HepG2 (cell line): ENCODE measurements around the gene CEP55. TPM values are rescaled to one million over a fixed set of nuclear protein-coding genes. Genes with fewer than 3 reads are reported as not detected.

Experiments used
- GATAD1 ChIP-seq: IDR thresholded peaks from 2 replicates; pipeline ENCODE4 v1.6.1; 2016; ENCODE audit warnings: missing genetic modification reagents, missing compliant biosample characterization
- KDM1A ChIP-seq: IDR thresholded peaks from 2 replicates; pipeline ENCODE4 v1.6.1; 2016; ENCODE audit warnings: missing compliant biosample characterization
- KLF12 ChIP-seq: sonication (generic); formaldehyde crosslinking; IDR thresholded peaks from 2 replicates; pipeline ENCODE4 v1.4.0; 2020; ENCODE audit warnings: missing genetic modification reagents, borderline replicate concordance
- LCORL ChIP-seq, 2 experiments: fragments of 450-650 bp in 1 of 2; sonication (generic) in 1 of 2; formaldehyde crosslinking in 1 of 2; IDR thresholded peaks; 2 replicates each; pipeline versions ENCODE4 v1.5.0 to v1.6.1; 2017 to 2020; ENCODE audit warnings: antibody characterized with exemption in 1 of 2, missing genetic modification reagents in 1 of 2
- PHF8 ChIP-seq: sonication (generic); formaldehyde crosslinking; IDR thresholded peaks from 2 replicates; pipeline ENCODE4 v1.5.0; 2020; ENCODE audit warnings: missing genetic modification reagents
- RFX5 ChIP-seq: IDR thresholded peaks from 2 replicates; pipeline ENCODE4 v1.6.1; 2011; ENCODE audit warnings: low read depth, low read length, improper control_type of control experiment
- TARDBP ChIP-seq: sonication (generic); formaldehyde crosslinking; IDR thresholded peaks from 2 replicates; pipeline ENCODE4 v1.8.0; 2022; ENCODE audit warnings: mild to moderate bottlenecking, missing genetic modification reagents
- TMF1 ChIP-seq: sonication (generic); formaldehyde crosslinking; IDR thresholded peaks from 2 replicates; pipeline ENCODE4 v1.8.1; 2022; ENCODE audit warnings: low read depth, missing genetic modification reagents
- TSC22D2 ChIP-seq: sonication (generic); formaldehyde crosslinking; IDR thresholded peaks from 2 replicates; pipeline ENCODE4 v1.5.1; 2020; ENCODE audit warnings: missing genetic modification reagents, mild to moderate bottlenecking, borderline replicate concordance
- ZBTB3 ChIP-seq: sonication (generic); formaldehyde crosslinking; IDR thresholded peaks from 2 replicates; pipeline ENCODE4 v1.4.0; 2020; ENCODE audit warnings: low read depth, mild to moderate bottlenecking, moderate library complexity, missing genetic modification reagents, borderline replicate concordance
- ZFAT ChIP-seq: sonication (generic); formaldehyde crosslinking; conservative IDR thresholded peaks from 2 replicates; pipeline ENCODE4 v1.8.1; 2023; ENCODE audit warnings: missing genetic modification reagents, inconsistent platforms
- ZMYM2 ChIP-seq: sonication (generic); formaldehyde crosslinking; IDR thresholded peaks from 2 replicates; pipeline ENCODE4 v1.8.0; 2022; ENCODE audit warnings: mild to moderate bottlenecking, missing genetic modification reagents
- ZNF331 ChIP-seq: sonication (generic); formaldehyde crosslinking; IDR thresholded peaks from 2 replicates; pipeline ENCODE4 v1.4.0; 2020; ENCODE audit warnings: missing genetic modification reagents
- ZNF776 ChIP-seq: sonication (generic); formaldehyde crosslinking; IDR thresholded peaks from 2 replicates; pipeline ENCODE4 v1.4.0; 2020; ENCODE audit warnings: mild to moderate bottlenecking, missing genetic modification reagents
- ZNF891 ChIP-seq: sonication (generic); formaldehyde crosslinking; IDR thresholded peaks from 2 replicates; pipeline ENCODE4 v1.5.0; 2020; ENCODE audit warnings: mild to moderate bottlenecking, missing genetic modification reagents
- polyA plus RNA-seq, 8 experiments: library from polyadenylated mRNA; depleted of rRNA in 3 of 8; stranded (reverse) in 7 of 8; unstranded in 1 of 8; fragments of >200 nt; fragmentation: Illumina TruSeq in 4 of 8; extraction: Trizol in 4 of 8; gene quantifications; 2 replicates each; pipeline versions ENCODE4 v1.2.1 to v1.2.3, GENCODE V29; 2011 to 2016; ENCODE audit warnings: low read depth in 4 of 8, missing spikeins in 1 of 8, mixed read lengths in 1 of 8; ENCODE audit not compliant: insufficient read depth in 1 of 8
- total RNA-seq, 5 experiments: library from RNA; depleted of rRNA; stranded (reverse); fragments of >200 nt; fragmentation: Illumina TruSeq; extraction: Trizol; gene quantifications; 2 replicates each; pipeline ENCODE4 v1.2.3, GENCODE V29; 2016; ENCODE audit warnings: low read depth in 1 of 5
- TF ChIP-seq, protein P1 (sequence below): IDR thresholded peaks from 2 replicates; pipeline ENCODE4 v1.6.1; 2016; ENCODE audit warnings: low read depth, borderline replicate concordance
- TF ChIP-seq, protein P2 (sequence below): sonication (generic); formaldehyde crosslinking; IDR thresholded peaks from 2 replicates; pipeline ENCODE4 v1.8.0; 2022; ENCODE audit warnings: mild to moderate bottlenecking, missing genetic modification reagents, moderate library complexity
- TF ChIP-seq, protein P3 (sequence below): sonication (generic); formaldehyde crosslinking; IDR thresholded peaks from 2 replicates; pipeline ENCODE4 v1.4.0; 2020; ENCODE audit warnings: mild to moderate bottlenecking, missing genetic modification reagents
- TF ChIP-seq, protein P4 (sequence below): sonication (generic); formaldehyde crosslinking; IDR thresholded peaks from 2 replicates; pipeline ENCODE4 v1.9.0; 2021; ENCODE audit warnings: missing genetic modification reagents, mild to moderate bottlenecking, borderline replicate concordance
- TF ChIP-seq, protein P5 (sequence below): sonication (generic); formaldehyde crosslinking; IDR thresholded peaks from 2 replicates; pipeline ENCODE4 v1.4.0; 2020; ENCODE audit warnings: mild to moderate bottlenecking, missing genetic modification reagents
- TF ChIP-seq, protein P6 (sequence below): IDR thresholded peaks from 2 replicates; pipeline ENCODE4 v1.4.0; 2020; ENCODE audit warnings: mild to moderate bottlenecking, missing genetic modification reagents

The CEP55 gene
- total and polyA plus RNA-seq, 2 of the 13 experiments (the other 11 are each of a cell fraction or from before 2014, with no cell fraction given): 6.5 to 17.1 TPM

DNA sequence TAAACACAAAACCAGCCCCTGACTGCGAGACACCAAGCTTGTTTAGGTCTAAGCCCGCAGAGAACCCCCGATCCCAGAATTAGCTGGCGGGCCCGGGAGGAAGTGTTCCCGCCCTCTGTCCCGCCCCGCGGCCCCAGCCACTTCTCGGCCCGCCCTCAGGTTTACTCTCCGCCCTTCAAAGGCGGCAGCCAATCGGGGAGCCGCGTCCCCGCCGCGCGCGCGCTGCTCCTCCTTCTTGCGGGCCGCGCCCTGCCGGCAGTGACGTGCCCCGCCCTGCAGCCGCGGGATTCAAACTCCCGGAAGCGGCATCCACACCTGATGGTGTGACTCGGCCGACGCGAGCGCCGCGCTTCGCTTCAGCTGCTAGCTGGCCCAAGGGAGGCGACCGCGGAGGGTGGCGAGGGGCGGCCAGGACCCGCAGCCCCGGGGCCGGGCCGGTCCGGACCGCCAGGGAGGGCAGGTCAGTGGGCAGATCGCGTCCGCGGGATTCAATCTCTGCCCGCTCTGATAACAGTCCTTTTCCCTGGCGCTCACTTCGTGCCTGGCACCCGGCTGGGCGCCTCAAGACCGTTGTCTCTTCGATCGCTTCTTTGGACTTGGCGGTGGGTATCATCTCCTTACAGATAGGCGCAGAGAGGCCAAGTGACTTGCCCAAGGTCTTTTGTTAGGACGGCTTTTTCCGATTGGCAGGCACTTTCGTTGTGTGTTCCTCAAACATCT is at the start of gene CEP55 (continued):
- TF ChIP-seq, protein P1, sequence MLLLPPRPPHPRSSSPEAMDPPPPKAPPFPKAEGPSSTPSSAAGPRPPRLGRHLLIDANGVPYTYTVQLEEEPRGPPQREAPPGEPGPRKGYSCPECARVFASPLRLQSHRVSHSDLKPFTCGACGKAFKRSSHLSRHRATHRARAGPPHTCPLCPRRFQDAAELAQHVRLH: no peak
- TF ChIP-seq RFX5 (no peak), KDM1A (no peak), ZFAT (CRISPR knock-in tag) (no peak), TMF1 (CRISPR knock-in tag) (peak; percentile 72; the same call in 1 of the 2 replicates), ZNF331 (CRISPR knock-in tag) (0 out of 2 replicates have a peak, but pooled peaks have one; percentile 70), KLF12 (CRISPR knock-in tag) (peak; percentile 95; the same call in 1 of the 2 replicates), LCORL (IDR thresholded peaks at IDR 0.05) (no peak), LCORL (CRISPR knock-in tag; IDR thresholded peaks at IDR 0.05) (peak; percentile 67; the same call in 1 of the 2 replicates), ZNF776 (CRISPR knock-in tag) (peak; percentile 56; the same call in 1 of the 2 replicates), PHF8 (CRISPR knock-in tag) (peak; percentile 68), ZBTB3 (CRISPR knock-in tag) (0 out of 2 replicates have a peak, but pooled peaks have one; percentile 36), GATAD1 (peak; percentile 93), ZMYM2 (CRISPR knock-in tag) (no peak), TARDBP (CRISPR knock-in tag) (0 out of 2 replicates have a peak, but pooled peaks have one; percentile 33), TSC22D2 (CRISPR knock-in tag) (no peak), ZNF891 (CRISPR knock-in tag) (no peak)
- TF ChIP-seq, protein P2, sequence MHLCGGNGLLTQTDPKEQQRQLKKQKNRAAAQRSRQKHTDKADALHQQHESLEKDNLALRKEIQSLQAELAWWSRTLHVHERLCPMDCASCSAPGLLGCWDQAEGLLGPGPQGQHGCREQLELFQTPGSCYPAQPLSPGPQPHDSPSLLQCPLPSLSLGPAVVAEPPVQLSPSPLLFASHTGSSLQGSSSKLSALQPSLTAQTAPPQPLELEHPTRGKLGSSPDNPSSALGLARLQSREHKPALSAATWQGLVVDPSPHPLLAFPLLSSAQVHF (CRISPR knock-in tag): peak; percentile 92
- TF ChIP-seq, protein P3, sequence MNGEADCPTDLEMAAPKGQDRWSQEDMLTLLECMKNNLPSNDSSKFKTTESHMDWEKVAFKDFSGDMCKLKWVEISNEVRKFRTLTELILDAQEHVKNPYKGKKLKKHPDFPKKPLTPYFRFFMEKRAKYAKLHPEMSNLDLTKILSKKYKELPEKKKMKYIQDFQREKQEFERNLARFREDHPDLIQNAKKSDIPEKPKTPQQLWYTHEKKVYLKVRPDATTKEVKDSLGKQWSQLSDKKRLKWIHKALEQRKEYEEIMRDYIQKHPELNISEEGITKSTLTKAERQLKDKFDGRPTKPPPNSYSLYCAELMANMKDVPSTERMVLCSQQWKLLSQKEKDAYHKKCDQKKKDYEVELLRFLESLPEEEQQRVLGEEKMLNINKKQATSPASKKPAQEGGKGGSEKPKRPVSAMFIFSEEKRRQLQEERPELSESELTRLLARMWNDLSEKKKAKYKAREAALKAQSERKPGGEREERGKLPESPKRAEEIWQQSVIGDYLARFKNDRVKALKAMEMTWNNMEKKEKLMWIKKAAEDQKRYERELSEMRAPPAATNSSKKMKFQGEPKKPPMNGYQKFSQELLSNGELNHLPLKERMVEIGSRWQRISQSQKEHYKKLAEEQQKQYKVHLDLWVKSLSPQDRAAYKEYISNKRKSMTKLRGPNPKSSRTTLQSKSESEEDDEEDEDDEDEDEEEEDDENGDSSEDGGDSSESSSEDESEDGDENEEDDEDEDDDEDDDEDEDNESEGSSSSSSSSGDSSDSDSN (CRISPR knock-in tag): no peak; the same call in 1 of the 2 replicates
- TF ChIP-seq, protein P4, sequence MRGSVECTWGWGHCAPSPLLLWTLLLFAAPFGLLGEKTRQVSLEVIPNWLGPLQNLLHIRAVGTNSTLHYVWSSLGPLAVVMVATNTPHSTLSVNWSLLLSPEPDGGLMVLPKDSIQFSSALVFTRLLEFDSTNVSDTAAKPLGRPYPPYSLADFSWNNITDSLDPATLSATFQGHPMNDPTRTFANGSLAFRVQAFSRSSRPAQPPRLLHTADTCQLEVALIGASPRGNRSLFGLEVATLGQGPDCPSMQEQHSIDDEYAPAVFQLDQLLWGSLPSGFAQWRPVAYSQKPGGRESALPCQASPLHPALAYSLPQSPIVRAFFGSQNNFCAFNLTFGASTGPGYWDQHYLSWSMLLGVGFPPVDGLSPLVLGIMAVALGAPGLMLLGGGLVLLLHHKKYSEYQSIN: no peak
- TF ChIP-seq, protein P5, sequence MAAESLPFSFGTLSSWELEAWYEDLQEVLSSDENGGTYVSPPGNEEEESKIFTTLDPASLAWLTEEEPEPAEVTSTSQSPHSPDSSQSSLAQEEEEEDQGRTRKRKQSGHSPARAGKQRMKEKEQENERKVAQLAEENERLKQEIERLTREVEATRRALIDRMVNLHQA (CRISPR knock-in tag): no peak
- TF ChIP-seq, protein P6, sequence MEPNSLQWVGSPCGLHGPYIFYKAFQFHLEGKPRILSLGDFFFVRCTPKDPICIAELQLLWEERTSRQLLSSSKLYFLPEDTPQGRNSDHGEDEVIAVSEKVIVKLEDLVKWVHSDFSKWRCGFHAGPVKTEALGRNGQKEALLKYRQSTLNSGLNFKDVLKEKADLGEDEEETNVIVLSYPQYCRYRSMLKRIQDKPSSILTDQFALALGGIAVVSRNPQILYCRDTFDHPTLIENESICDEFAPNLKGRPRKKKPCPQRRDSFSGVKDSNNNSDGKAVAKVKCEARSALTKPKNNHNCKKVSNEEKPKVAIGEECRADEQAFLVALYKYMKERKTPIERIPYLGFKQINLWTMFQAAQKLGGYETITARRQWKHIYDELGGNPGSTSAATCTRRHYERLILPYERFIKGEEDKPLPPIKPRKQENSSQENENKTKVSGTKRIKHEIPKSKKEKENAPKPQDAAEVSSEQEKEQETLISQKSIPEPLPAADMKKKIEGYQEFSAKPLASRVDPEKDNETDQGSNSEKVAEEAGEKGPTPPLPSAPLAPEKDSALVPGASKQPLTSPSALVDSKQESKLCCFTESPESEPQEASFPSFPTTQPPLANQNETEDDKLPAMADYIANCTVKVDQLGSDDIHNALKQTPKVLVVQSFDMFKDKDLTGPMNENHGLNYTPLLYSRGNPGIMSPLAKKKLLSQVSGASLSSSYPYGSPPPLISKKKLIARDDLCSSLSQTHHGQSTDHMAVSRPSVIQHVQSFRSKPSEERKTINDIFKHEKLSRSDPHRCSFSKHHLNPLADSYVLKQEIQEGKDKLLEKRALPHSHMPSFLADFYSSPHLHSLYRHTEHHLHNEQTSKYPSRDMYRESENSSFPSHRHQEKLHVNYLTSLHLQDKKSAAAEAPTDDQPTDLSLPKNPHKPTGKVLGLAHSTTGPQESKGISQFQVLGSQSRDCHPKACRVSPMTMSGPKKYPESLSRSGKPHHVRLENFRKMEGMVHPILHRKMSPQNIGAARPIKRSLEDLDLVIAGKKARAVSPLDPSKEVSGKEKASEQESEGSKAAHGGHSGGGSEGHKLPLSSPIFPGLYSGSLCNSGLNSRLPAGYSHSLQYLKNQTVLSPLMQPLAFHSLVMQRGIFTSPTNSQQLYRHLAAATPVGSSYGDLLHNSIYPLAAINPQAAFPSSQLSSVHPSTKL (CRISPR knock-in tag): peak; percentile 54; the same call in 1 of the 2 replicates
